Measurements from ENCODE around the gene HID1.

GRCh38 chr17:74935585-74936469 is 36.7 kb downstream of the HID1 start, which contains the start of gene OTOP3:
- TF ChIP-seq POLR2A (IDR thresholded peaks at IDR 0.05) (no peak), CTCF (IDR thresholded peaks at IDR 0.05) (no peak), POLR2AphosphoS5 (IDR thresholded peaks at IDR 0.05) (no peak)
